ENCODE data around the gene CYGB. TPM values are rescaled to one million over a fixed set of nuclear protein-coding genes. Genes with fewer than 3 reads are reported as not detected.
A peak's percentile ranks its signal among the peaks of the same experiment; 100 is the strongest.
"Not testable (repeated sequence)": the region's sequence is repeated elsewhere in the genome, so short reads cannot be mapped to it uniquely, and the experiment has no call there.

Gene CYGB
- polyA plus RNA-seq, 1 donor (not counting 4 experiments of a cell fraction or from before 2014, with no cell fraction given) = 10.3 TPM

DNA sequence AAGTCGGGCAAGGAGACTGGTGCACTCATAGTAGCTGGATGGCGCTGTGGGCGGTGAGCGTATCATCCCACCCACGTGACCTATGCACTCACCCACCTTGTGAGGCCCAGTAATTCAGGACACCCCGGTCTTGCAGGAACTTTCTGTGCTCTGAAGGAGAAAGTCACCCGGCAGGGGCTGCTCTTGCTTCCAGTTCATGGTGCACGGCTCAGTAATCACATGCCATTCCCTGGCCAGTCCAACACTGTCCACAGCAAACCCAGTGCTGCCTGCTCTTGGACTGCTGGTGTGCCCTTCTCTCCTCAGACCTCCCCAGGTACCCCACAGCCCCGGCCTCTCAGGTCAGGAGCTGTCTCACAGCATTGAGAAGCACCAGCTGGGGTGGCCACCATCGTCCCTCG lies 19.9 kb downstream of the CYGB start:
- no peaks in the 10 kb centered on the region for H3K36me3 ChIP-seq (ENCODE audit: control insufficient read depth in 2 of 2, extremely low read depth in 1 of 2, insufficient read depth in 2 of 2, low read length in 2 of 2)
- no peak overlapping the region for H3K4me3 ChIP-seq (ENCODE audit: control insufficient read depth in 2 of 3, extremely low read depth in 1 of 3, insufficient read depth in 2 of 3, low read depth in 1 of 3, low read length in 3 of 3)
- H3K27ac ChIP-seq (ENCODE audit: control insufficient read depth, insufficient read depth, low read length) = no peak overlapping the region
- dilution Hi-C loops (cut with MboI; ENCODE audit: extremely low pct_ligation_motif_present, low sequenced_read_pairs) = no loop called here
- FAIRE-seq = no peak
- no peaks in the 10 kb centered on the region for H3K9me3 ChIP-seq (ENCODE audit: control insufficient read depth, low read depth, low read length)
- H3K9me1 ChIP-seq (ENCODE audit: control insufficient read depth, extremely low read depth, insufficient read depth, low read length) = no peaks in the 10 kb centered on the region
- no peak overlapping the region for H2AFZ ChIP-seq (ENCODE audit: control insufficient read depth, low read length)
- no peak for DNase-seq (ENCODE audit: low read depth, low spot score)
- no peak overlapping the region for H3K9ac ChIP-seq (ENCODE audit: control insufficient read depth, extremely low read depth, insufficient read depth, low read length)
- peaks cover 7% of the 10 kb centered on the region for H3K4me1 ChIP-seq (ENCODE audit: control insufficient read depth, extremely low read depth, insufficient read depth, low read length)
- H4K20me1 ChIP-seq (ENCODE audit: control insufficient read depth, extremely low read depth, insufficient read depth, low read length) = no peaks in the 10 kb centered on the region
- no peak overlapping the region for H3K4me2 ChIP-seq (ENCODE audit: control insufficient read depth, extremely low read depth, insufficient read depth, low read depth, low read length)
- TF ChIP-seq, protein P1, sequence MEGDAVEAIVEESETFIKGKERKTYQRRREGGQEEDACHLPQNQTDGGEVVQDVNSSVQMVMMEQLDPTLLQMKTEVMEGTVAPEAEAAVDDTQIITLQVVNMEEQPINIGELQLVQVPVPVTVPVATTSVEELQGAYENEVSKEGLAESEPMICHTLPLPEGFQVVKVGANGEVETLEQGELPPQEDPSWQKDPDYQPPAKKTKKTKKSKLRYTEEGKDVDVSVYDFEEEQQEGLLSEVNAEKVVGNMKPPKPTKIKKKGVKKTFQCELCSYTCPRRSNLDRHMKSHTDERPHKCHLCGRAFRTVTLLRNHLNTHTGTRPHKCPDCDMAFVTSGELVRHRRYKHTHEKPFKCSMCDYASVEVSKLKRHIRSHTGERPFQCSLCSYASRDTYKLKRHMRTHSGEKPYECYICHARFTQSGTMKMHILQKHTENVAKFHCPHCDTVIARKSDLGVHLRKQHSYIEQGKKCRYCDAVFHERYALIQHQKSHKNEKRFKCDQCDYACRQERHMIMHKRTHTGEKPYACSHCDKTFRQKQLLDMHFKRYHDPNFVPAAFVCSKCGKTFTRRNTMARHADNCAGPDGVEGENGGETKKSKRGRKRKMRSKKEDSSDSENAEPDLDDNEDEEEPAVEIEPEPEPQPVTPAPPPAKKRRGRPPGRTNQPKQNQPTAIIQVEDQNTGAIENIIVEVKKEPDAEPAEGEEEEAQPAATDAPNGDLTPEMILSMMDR (optimal IDR thresholded peaks at IDR 0.05 in 1 of 3, IDR thresholded peaks at IDR 0.05 in 1 of 3, conservative IDR thresholded peaks at IDR 0.05 in 1 of 3; ENCODE audit: extremely low read depth in 1 of 3, insufficient read depth in 2 of 3, low read length in 3 of 3) = no peak
- TF ChIP-seq EZH2 (IDR thresholded peaks at IDR 0.05; ENCODE audit: low read length) = no peak
- peaks cover 6% of the 10 kb centered on the region for H3K27me3 ChIP-seq (ENCODE audit: control insufficient read depth, extremely low read depth, insufficient read depth, low read length)
- no peaks in the 10 kb centered on the region for H3K79me2 ChIP-seq (ENCODE audit: control insufficient read depth, insufficient read depth, low read length)

DNA sequence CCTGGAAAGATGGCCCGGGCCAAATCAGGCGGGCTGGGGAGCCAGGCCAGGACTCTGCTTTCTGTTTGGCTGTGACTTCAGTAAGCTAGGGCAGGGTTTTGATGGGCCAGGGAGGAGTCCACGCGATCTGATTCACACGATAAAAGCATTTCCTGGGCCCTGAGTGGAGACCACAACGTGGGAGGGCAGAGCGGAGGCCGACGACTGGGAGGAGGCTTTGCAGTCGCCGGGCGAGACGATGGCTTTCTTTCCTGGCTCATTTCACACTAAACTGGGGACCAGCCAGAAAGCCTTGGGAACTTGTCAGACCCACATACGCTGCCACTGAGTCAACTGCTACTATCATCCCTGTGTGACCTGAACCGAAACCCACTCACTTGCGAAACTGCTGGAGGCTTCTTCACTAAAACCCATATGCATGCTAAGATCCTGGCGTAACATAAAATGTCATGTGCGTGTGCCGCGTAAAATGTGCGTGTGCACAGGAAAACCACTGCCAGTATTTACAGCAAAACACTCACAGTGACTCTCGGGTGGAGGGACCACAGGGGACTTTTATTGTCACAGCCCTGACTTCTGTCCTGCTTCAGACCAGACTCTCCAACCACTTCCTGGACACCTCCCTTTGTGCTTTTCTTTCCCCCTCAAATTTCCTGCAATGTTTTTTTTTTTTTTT lies 22.1 kb downstream of the CYGB start:
- peaks cover 7% of the 10 kb centered on the region for H3K4me1 ChIP-seq (ENCODE audit: control insufficient read depth, extremely low read depth, insufficient read depth, low read length)
- no peak for TF ChIP-seq EZH2 (IDR thresholded peaks at IDR 0.05; ENCODE audit: low read length)
- TF ChIP-seq, protein P1 (optimal IDR thresholded peaks at IDR 0.05 in 1 of 3, IDR thresholded peaks at IDR 0.05 in 1 of 3, conservative IDR thresholded peaks at IDR 0.05 in 1 of 3; ENCODE audit: extremely low read depth in 1 of 3, insufficient read depth in 2 of 3, low read length in 3 of 3) = no peak
- no peaks in the 10 kb centered on the region for H3K79me2 ChIP-seq (ENCODE audit: control insufficient read depth, insufficient read depth, low read length)
- no peaks in the 10 kb centered on the region for H3K9me3 ChIP-seq (ENCODE audit: control insufficient read depth, low read depth, low read length)
- peak overlapping the region; percentile 30 for H3K27ac ChIP-seq (ENCODE audit: control insufficient read depth, insufficient read depth, low read length)
- DNase-seq (ENCODE audit: low read depth, low spot score) = no peak
- peak; percentile 53 for FAIRE-seq
- H3K27me3 ChIP-seq (ENCODE audit: control insufficient read depth, extremely low read depth, insufficient read depth, low read length) = peaks cover 11% of the 10 kb centered on the region
- peak overlapping the region; percentile 61 for H3K4me2 ChIP-seq (ENCODE audit: control insufficient read depth, extremely low read depth, insufficient read depth, low read depth, low read length)
- peak overlapping the region in 1 of 3 experiments; percentile 2 for H3K4me3 ChIP-seq (ENCODE audit: control insufficient read depth in 2 of 3, extremely low read depth in 1 of 3, insufficient read depth in 2 of 3, low read depth in 1 of 3, low read length in 3 of 3)
- peak overlapping the region; percentile 89 for H2AFZ ChIP-seq (ENCODE audit: control insufficient read depth, low read length)
- peak overlapping the region; percentile 20 for H3K9ac ChIP-seq (ENCODE audit: control insufficient read depth, extremely low read depth, insufficient read depth, low read length)
- H3K9me1 ChIP-seq (ENCODE audit: control insufficient read depth, extremely low read depth, insufficient read depth, low read length) = no peaks in the 10 kb centered on the region
- dilution Hi-C loops (cut with MboI; ENCODE audit: extremely low pct_ligation_motif_present, low sequenced_read_pairs) = no loop called here
- no peaks in the 10 kb centered on the region for H4K20me1 ChIP-seq (ENCODE audit: control insufficient read depth, extremely low read depth, insufficient read depth, low read length)
- H3K36me3 ChIP-seq (ENCODE audit: control insufficient read depth in 2 of 2, extremely low read depth in 1 of 2, insufficient read depth in 2 of 2, low read length in 2 of 2) = no peaks in the 10 kb centered on the region

DNA sequence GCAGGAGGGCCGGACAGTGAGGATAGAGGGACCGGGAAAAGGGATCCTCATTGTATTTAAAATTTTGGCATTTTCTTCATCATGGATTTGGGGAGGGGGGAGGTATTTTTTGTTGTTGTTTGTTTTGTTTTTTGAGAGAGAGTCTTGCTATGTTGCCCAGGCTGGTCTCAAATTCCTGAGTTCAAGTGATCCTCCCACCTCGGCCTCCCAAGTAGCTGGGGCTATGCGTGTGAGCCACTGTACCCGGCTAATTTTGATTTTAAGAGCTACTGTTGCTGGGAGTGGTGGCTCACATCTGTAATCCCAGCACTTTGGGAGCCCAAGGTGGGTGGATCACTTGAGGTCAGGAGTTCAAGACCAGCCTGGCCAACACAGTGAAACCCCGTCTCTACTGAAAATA lies 23.2 kb downstream of the CYGB start:
- H3K79me2 ChIP-seq (ENCODE audit: control insufficient read depth, insufficient read depth, low read length); H2AFZ ChIP-seq (ENCODE audit: control insufficient read depth, low read length); H3K4me2 ChIP-seq (ENCODE audit: control insufficient read depth, extremely low read depth, insufficient read depth, low read depth, low read length); H3K9ac ChIP-seq (ENCODE audit: control insufficient read depth, extremely low read depth, insufficient read depth, low read length); DNase-seq (ENCODE audit: low read depth, low spot score); H3K9me3 ChIP-seq (ENCODE audit: control insufficient read depth, low read depth, low read length); H3K4me1 ChIP-seq (ENCODE audit: control insufficient read depth, extremely low read depth, insufficient read depth, low read length); H4K20me1 ChIP-seq (ENCODE audit: control insufficient read depth, extremely low read depth, insufficient read depth, low read length); FAIRE-seq; H3K9me1 ChIP-seq (ENCODE audit: control insufficient read depth, extremely low read depth, insufficient read depth, low read length); H3K36me3 ChIP-seq (ENCODE audit: control insufficient read depth in 2 of 2, extremely low read depth in 1 of 2, insufficient read depth in 2 of 2, low read length in 2 of 2); dilution Hi-C loops (cut with MboI; ENCODE audit: extremely low pct_ligation_motif_present, low sequenced_read_pairs); H3K27ac ChIP-seq (ENCODE audit: control insufficient read depth, insufficient read depth, low read length); H3K4me3 ChIP-seq (ENCODE audit: control insufficient read depth in 2 of 3, extremely low read depth in 1 of 3, insufficient read depth in 2 of 3, low read depth in 1 of 3, low read length in 3 of 3): not testable (repeated sequence)
- peaks cover 11% of the 10 kb centered on the region for H3K27me3 ChIP-seq (ENCODE audit: control insufficient read depth, extremely low read depth, insufficient read depth, low read length)
